Fibroblast of villous mesenchyme (primary cell): Measurements from ENCODE around the gene WDR73. TPM values are rescaled to one million over a fixed set of nuclear protein-coding genes. Genes with fewer than 3 reads are reported as not detected.

ENCODE experiments used
- DNase-seq: peaks from one replicate; pipeline ENCODE4 v3.0.0-alpha.2; 2010; ENCODE audit warnings: low read depth
- H3K4me3 ChIP-seq: 2 replicates; pipeline ENCODE4 v1.5.1; 2011; ENCODE audit warnings: low read depth, mild to moderate bottlenecking, low read length
- CTCF ChIP-seq: IDR thresholded peaks from 2 replicates; pipeline ENCODE4 v1.5.1; 2012; ENCODE audit warnings: low read depth, mild to moderate bottlenecking, low read length; ENCODE audit not compliant: insufficient read depth
- total RNA-seq: library from RNA; depleted of rRNA; stranded (reverse); fragments of >200 nt; gene quantifications from 2 replicates; pipeline ENCODE4 v1.2.3, GENCODE V29; 2012

WDR73 gene
- total RNA-seq, 1 donor: 47.5 TPM

- no peak for TF ChIP-seq CTCF
- H3K4me3 ChIP-seq: peak overlapping the region; percentile 64
- no peak for DNase-seq
Observed at GRCh38 chr15:84634228-84634837, 19.8 kb downstream of the WDR73 start.

- no peak for TF ChIP-seq CTCF
- peak; percentile 80 for DNase-seq
- H3K4me3 ChIP-seq: peak overlapping the region; percentile 64
Observed at GRCh38 chr15:84633311-84634227, 20.5 kb downstream of the WDR73 start.

GRCh38 chr15:84631706-84632272 is 22.3 kb downstream of the WDR73 start:
- TF ChIP-seq CTCF: no peak
- peak overlapping the region; percentile 61 for H3K4me3 ChIP-seq
- peak; percentile 24 for DNase-seq

GRCh38 chr15:84629033-84629432 is 25.1 kb downstream of the WDR73 start:
- no peak overlapping the region for H3K4me3 ChIP-seq
- no peak for TF ChIP-seq CTCF
- no peak for DNase-seq

- DNase-seq: no peak
- no peak for TF ChIP-seq CTCF
- H3K4me3 ChIP-seq: no peak overlapping the region
Observed at GRCh38 chr15:84625123-84625522, 29.0 kb downstream of the WDR73 start.

- TF ChIP-seq CTCF: no peak
- no peak overlapping the region for H3K4me3 ChIP-seq
- DNase-seq: no peak
Observed at GRCh38 chr15:84624359-84624758, 29.7 kb downstream of the WDR73 start.
